ENCODE results near the gene THRSP.
A peak's percentile ranks its signal among the peaks of the same experiment; 100 is the strongest.
"Not testable (repeated sequence)": the region's sequence is repeated elsewhere in the genome, so short reads cannot be mapped to it uniquely, and the experiment has no call there.

The THRSP gene

GRCh38 chr11:78079232-78080083 lies 15.8 kb downstream of the THRSP start, which contains the start of gene NDUFC2:
Gene NDUFC2, minus strand, starts transcription at chr11:78079862. Its CDS starts 118 bp downstream, at chr11:78079744.
- H3K27ac ChIP-seq (ENCODE audit: low read depth, low read length, severe bottlenecking) = peak within 1 kb of the TSS; percentile 87
- H3K36me3 ChIP-seq (ENCODE audit: control insufficient read depth, insufficient read depth, low read length) = peaks cover 31% of the 10 kb centered on the region
- 1% methylated on average over 49 to 52 of the region's 68 CpGs for WGBS, 2 experiments (ENCODE audit: insufficient coverage in 2 of 2)
- H3K9me3 ChIP-seq (ENCODE audit: control insufficient read depth, low read length) = no peaks in the 10 kb centered on the region
- H3K4me1 ChIP-seq (ENCODE audit: control insufficient read depth, insufficient read depth, low read length, poor library complexity, severe bottlenecking) = peaks cover 19% of the 10 kb centered on the region
- peak within 1 kb of the TSS; percentile 92 for H3K4me3 ChIP-seq (ENCODE audit: extremely low read depth, insufficient read depth, low read length, poor library complexity, severe bottlenecking)

- Histone ChIP-seq H3K27ac (ENCODE audit: low read depth, low read length, severe bottlenecking) (peak overlapping the region; percentile 87), H3K4me1 (ENCODE audit: control insufficient read depth, insufficient read depth, low read length, poor library complexity, severe bottlenecking) (peaks cover 19% of the 10 kb centered on the region), H3K4me3 (ENCODE audit: extremely low read depth, insufficient read depth, low read length, poor library complexity, severe bottlenecking) (peak overlapping the region; percentile 92), H3K9me3 (ENCODE audit: control insufficient read depth, low read length) (no peaks in the 10 kb centered on the region), H3K36me3 (ENCODE audit: control insufficient read depth, insufficient read depth, low read length) (peaks cover 31% of the 10 kb centered on the region)
- 71 to 84% methylated on average over 18 to 20 of the region's 23 CpGs for WGBS, 2 experiments (ENCODE audit: insufficient coverage in 2 of 2)
These were observed 16.6 kb downstream of the THRSP start for GRCh38 chr11:78080084-78080817.

GRCh38 chr11:78080818-78081495 lies 17.3 kb downstream of the THRSP start:
- 93 to 94% methylated on average over 9 to 11 of the region's 11 CpGs for WGBS, 2 experiments (ENCODE audit: insufficient coverage in 2 of 2)
- Histone ChIP-seq H3K9me3 (ENCODE audit: control insufficient read depth, low read length) (no peaks in the 10 kb centered on the region), H3K4me3 (ENCODE audit: extremely low read depth, insufficient read depth, low read length, poor library complexity, severe bottlenecking) (no peak overlapping the region), H3K4me1 (ENCODE audit: control insufficient read depth, insufficient read depth, low read length, poor library complexity, severe bottlenecking) (peaks cover 17% of the 10 kb centered on the region), H3K27ac (ENCODE audit: low read depth, low read length, severe bottlenecking) (peak overlapping the region; percentile 87), H3K36me3 (ENCODE audit: control insufficient read depth, insufficient read depth, low read length) (peaks cover 25% of the 10 kb centered on the region)

- Histone ChIP-seq H3K4me1 (ENCODE audit: control insufficient read depth, insufficient read depth, low read length, poor library complexity, severe bottlenecking) (peaks cover 19% of the 10 kb centered on the region), H3K9me3 (ENCODE audit: control insufficient read depth, low read length) (no peaks in the 10 kb centered on the region), H3K4me3 (ENCODE audit: extremely low read depth, insufficient read depth, low read length, poor library complexity, severe bottlenecking) (no peak overlapping the region), H3K36me3 (ENCODE audit: control insufficient read depth, insufficient read depth, low read length) (peaks cover 20% of the 10 kb centered on the region), H3K27ac (ENCODE audit: low read depth, low read length, severe bottlenecking) (no peak overlapping the region)
- 89 to 96% methylated on average over 5 to 6 of the region's 6 CpGs for WGBS, 2 experiments (ENCODE audit: insufficient coverage in 2 of 2)
These were observed 17.9 kb downstream of the THRSP start for GRCh38 chr11:78081583-78081982.

- 79 to 89% methylated on average over 4 to 8 of the region's 8 CpGs for WGBS, 2 experiments (ENCODE audit: insufficient coverage in 2 of 2)
- Histone ChIP-seq H3K27ac (ENCODE audit: low read depth, low read length, severe bottlenecking) (no peak overlapping the region), H3K4me3 (ENCODE audit: extremely low read depth, insufficient read depth, low read length, poor library complexity, severe bottlenecking) (no peak overlapping the region), H3K9me3 (ENCODE audit: control insufficient read depth, low read length) (no peaks in the 10 kb centered on the region), H3K36me3 (ENCODE audit: control insufficient read depth, insufficient read depth, low read length) (peaks cover 14% of the 10 kb centered on the region), H3K4me1 (ENCODE audit: control insufficient read depth, insufficient read depth, low read length, poor library complexity, severe bottlenecking) (peaks cover 17% of the 10 kb centered on the region)
These were observed 18.5 kb downstream of the THRSP start for GRCh38 chr11:78082146-78082545.

GRCh38 chr11:78083021-78083420 lies 19.4 kb downstream of the THRSP start:
- H3K27ac ChIP-seq (ENCODE audit: low read depth, low read length, severe bottlenecking) = no peak overlapping the region
- H3K4me1 ChIP-seq (ENCODE audit: control insufficient read depth, insufficient read depth, low read length, poor library complexity, severe bottlenecking) = peaks cover 17% of the 10 kb centered on the region
- H3K36me3 ChIP-seq (ENCODE audit: control insufficient read depth, insufficient read depth, low read length) = peaks cover 6% of the 10 kb centered on the region
- H3K4me3 ChIP-seq (ENCODE audit: extremely low read depth, insufficient read depth, low read length, poor library complexity, severe bottlenecking) = no peak overlapping the region
- no peaks in the 10 kb centered on the region for H3K9me3 ChIP-seq (ENCODE audit: control insufficient read depth, low read length)
- 79 to 94% methylated on average over 3 to 4 of the region's 4 CpGs for WGBS, 2 experiments (ENCODE audit: insufficient coverage in 2 of 2)

GRCh38 chr11:78084506-78084905 lies 20.8 kb downstream of the THRSP start:
- peaks cover 17% of the 10 kb centered on the region for H3K4me1 ChIP-seq (ENCODE audit: control insufficient read depth, insufficient read depth, low read length, poor library complexity, severe bottlenecking)
- H3K4me3 ChIP-seq (ENCODE audit: extremely low read depth, insufficient read depth, low read length, poor library complexity, severe bottlenecking); H3K27ac ChIP-seq (ENCODE audit: low read depth, low read length, severe bottlenecking); H3K9me3 ChIP-seq (ENCODE audit: control insufficient read depth, low read length); H3K36me3 ChIP-seq (ENCODE audit: control insufficient read depth, insufficient read depth, low read length): not testable (repeated sequence)
- 93 to 95% methylated on average over 8 of the region's 8 CpGs for WGBS, 2 experiments (ENCODE audit: insufficient coverage in 2 of 2)

- no peak overlapping the region for H3K27ac ChIP-seq (ENCODE audit: low read depth, low read length, severe bottlenecking)
- no peak overlapping the region for H3K4me3 ChIP-seq (ENCODE audit: extremely low read depth, insufficient read depth, low read length, poor library complexity, severe bottlenecking)
- peaks cover 9% of the 10 kb centered on the region for H3K4me1 ChIP-seq (ENCODE audit: control insufficient read depth, insufficient read depth, low read length, poor library complexity, severe bottlenecking)
- WGBS, 2 experiments (ENCODE audit: insufficient coverage in 2 of 2) = 100% methylated on average over 1 of the region's 3 CpGs; no CpG with 5 or more reads in 1 of the 2 experiments
- H3K9me3 ChIP-seq (ENCODE audit: control insufficient read depth, low read length) = no peaks in the 10 kb centered on the region
- H3K36me3 ChIP-seq (ENCODE audit: control insufficient read depth, insufficient read depth, low read length) = peaks cover 5% of the 10 kb centered on the region
These were observed 22.3 kb downstream of the THRSP start for GRCh38 chr11:78085972-78086371.

GRCh38 chr11:78086521-78087074 lies 22.9 kb downstream of the THRSP start:
- H3K4me3 ChIP-seq (ENCODE audit: extremely low read depth, insufficient read depth, low read length, poor library complexity, severe bottlenecking); H3K9me3 ChIP-seq (ENCODE audit: control insufficient read depth, low read length); H3K27ac ChIP-seq (ENCODE audit: low read depth, low read length, severe bottlenecking); H3K36me3 ChIP-seq (ENCODE audit: control insufficient read depth, insufficient read depth, low read length); H3K4me1 ChIP-seq (ENCODE audit: control insufficient read depth, insufficient read depth, low read length, poor library complexity, severe bottlenecking): not testable (repeated sequence)
- WGBS, 2 experiments (ENCODE audit: insufficient coverage in 2 of 2) = 88 to 90% methylated on average over 2 to 6 of the region's 6 CpGs

GRCh38 chr11:78094250-78094649 lies 30.6 kb downstream of the THRSP start:
- Histone ChIP-seq H3K9me3 (ENCODE audit: control insufficient read depth, low read length) (no peaks in the 10 kb centered on the region), H3K27ac (ENCODE audit: low read depth, low read length, severe bottlenecking) (no peak overlapping the region), H3K36me3 (ENCODE audit: control insufficient read depth, insufficient read depth, low read length) (peaks cover 39% of the 10 kb centered on the region), H3K4me1 (ENCODE audit: control insufficient read depth, insufficient read depth, low read length, poor library complexity, severe bottlenecking) (no peaks in the 10 kb centered on the region), H3K4me3 (ENCODE audit: extremely low read depth, insufficient read depth, low read length, poor library complexity, severe bottlenecking) (no peak overlapping the region)
- no CpG with 5 or more reads among the region's 2 CpGs for WGBS, 2 experiments (ENCODE audit: insufficient coverage in 2 of 2)

Data from mesodermal cell (in vitro differentiated cells).